Liver (tissue), 9 donors: ENCODE results near the gene PCNT. TPM values are rescaled to one million over a fixed set of nuclear protein-coding genes. Genes with fewer than 3 reads are reported as not detected.

Source experiments
- DNase-seq: peaks from one replicate; pipeline ENCODE4 v3.0.0-alpha.2; 2017; ENCODE audit warnings: low spot score
- H3K27ac ChIP-seq, 2 donors: one replicate each; pipeline ENCODE4 v1.7.0; 2013; ENCODE audit warnings: inconsistent platforms in 2 of 2, low read length in 2 of 2, control low read depth in 1 of 2, low read depth in 1 of 2, mild to moderate bottlenecking in 1 of 2
- H3K27me3 ChIP-seq, 4 donors: one replicate each; pipeline versions ENCODE4 v1.6.1 to v1.7.0; 2013; ENCODE audit warnings: low read length in 3 of 4, inconsistent platforms in 1 of 4, mild to moderate bottlenecking in 1 of 4, moderate library complexity in 1 of 4; ENCODE audit not compliant: control insufficient read depth in 4 of 4, insufficient read depth in 4 of 4
- H3K36me3 ChIP-seq, 4 donors: one replicate each; pipeline versions ENCODE4 v1.6.1 to v1.7.0; 2013; ENCODE audit warnings: low read length in 3 of 4, mild to moderate bottlenecking in 3 of 4, low read depth in 1 of 4, moderate library complexity in 1 of 4; ENCODE audit not compliant: control insufficient read depth in 4 of 4, insufficient read depth in 3 of 4
- H3K4me1 ChIP-seq, 4 donors: one replicate each; pipeline versions ENCODE4 v1.6.1 to v1.7.0; 2013; ENCODE audit warnings: low read length in 3 of 4, mild to moderate bottlenecking in 3 of 4, moderate library complexity in 1 of 4; ENCODE audit not compliant: control insufficient read depth in 4 of 4, insufficient read depth in 4 of 4
- H3K4me3 ChIP-seq, 3 donors: one replicate each; pipeline versions ENCODE4 v1.6.1 to v1.7.0; 2013; ENCODE audit warnings: low read length in 3 of 3, control low read depth in 1 of 3, low read depth in 1 of 3, mild to moderate bottlenecking in 1 of 3
- H3K9ac ChIP-seq, 2 donors: one replicate each; pipeline ENCODE4 v1.7.0; 2013; ENCODE audit warnings: low read length in 2 of 2, mild to moderate bottlenecking in 2 of 2, moderate library complexity in 2 of 2, control low read depth in 1 of 2, low read depth in 1 of 2
- H3K9me3 ChIP-seq, 4 donors: one replicate each; pipeline versions ENCODE4 v1.6.1 to v1.7.0; 2013; ENCODE audit warnings: low read length in 3 of 4; ENCODE audit not compliant: control insufficient read depth in 4 of 4
- ATF3 ChIP-seq: IDR thresholded peaks from 2 replicates; pipeline ENCODE4 v1.6.1; 2016; ENCODE audit warnings: antibody characterized with exemption
- CTCF ChIP-seq: fragments of 150-350 bp; IDR thresholded peaks from 2 replicates; pipeline ENCODE4 v1.5.1; 2017; ENCODE audit warnings: improper control_type of control experiment, low read depth, low read length; ENCODE audit not compliant: missing input control
- EGR1 ChIP-seq, 2 donors: IDR thresholded peaks; 2 replicates each; pipeline ENCODE4 v1.6.1; 2016 to 2018; ENCODE audit warnings: antibody characterized with exemption in 2 of 2, low read depth in 2 of 2
- FOXA1 ChIP-seq: IDR thresholded peaks from 2 replicates; pipeline ENCODE4 v1.6.1; 2016; ENCODE audit warnings: antibody characterized with exemption
- FOXA2 ChIP-seq: IDR thresholded peaks from 2 replicates; pipeline ENCODE4 v1.6.1; 2016; ENCODE audit warnings: antibody characterized with exemption
- GABPA ChIP-seq, 2 donors: IDR thresholded peaks in 1 of 2; conservative IDR thresholded peaks in 1 of 2; 2 replicates each; pipeline ENCODE4 v1.6.1; 2016; ENCODE audit warnings: antibody characterized with exemption in 2 of 2, mild to moderate bottlenecking in 1 of 2, moderate library complexity in 1 of 2
- HNF4A ChIP-seq, 2 donors: conservative IDR thresholded peaks; 2 replicates each; pipeline ENCODE4 v1.6.1; 2016; ENCODE audit warnings: antibody characterized with exemption in 2 of 2, mild to moderate bottlenecking in 2 of 2
- HNF4G ChIP-seq: IDR thresholded peaks from 2 replicates; pipeline ENCODE4 v1.6.1; 2016; ENCODE audit warnings: antibody characterized with exemption
- JUND ChIP-seq, 2 donors: IDR thresholded peaks; 2 replicates each; pipeline ENCODE4 v1.6.1; 2016; ENCODE audit warnings: antibody characterized with exemption in 2 of 2
- MAX ChIP-seq: IDR thresholded peaks from 2 replicates; pipeline ENCODE4 v1.6.1; 2016; ENCODE audit warnings: antibody characterized with exemption
- NR2F2 ChIP-seq: IDR thresholded peaks from 2 replicates; pipeline ENCODE4 v1.6.1; 2016; ENCODE audit warnings: antibody characterized with exemption
- RAD21 ChIP-seq, 2 donors: IDR thresholded peaks; 2 replicates each; pipeline ENCODE4 v1.6.1; 2016; ENCODE audit warnings: antibody characterized with exemption in 2 of 2, mild to moderate bottlenecking in 2 of 2
- REST ChIP-seq: IDR thresholded peaks from 2 replicates; pipeline ENCODE4 v1.6.1; 2016; ENCODE audit warnings: antibody characterized with exemption, mild to moderate bottlenecking
- RXRA ChIP-seq, 2 donors: IDR thresholded peaks; 2 replicates each; pipeline ENCODE4 v1.6.1; 2017 to 2018; ENCODE audit warnings: antibody characterized with exemption in 2 of 2, mild to moderate bottlenecking in 1 of 2
- SP1 ChIP-seq: IDR thresholded peaks from 2 replicates; pipeline ENCODE4 v1.6.1; 2018; ENCODE audit warnings: antibody characterized with exemption, mild to moderate bottlenecking
- TAF1 ChIP-seq: conservative IDR thresholded peaks from 2 replicates; pipeline ENCODE4 v1.6.1; 2016; ENCODE audit warnings: antibody characterized with exemption, mild to moderate bottlenecking
- YY1 ChIP-seq: IDR thresholded peaks from 2 replicates; pipeline ENCODE4 v1.6.1; 2016; ENCODE audit warnings: antibody characterized with exemption, mild to moderate bottlenecking
- ZBTB33 ChIP-seq: IDR thresholded peaks from 2 replicates; pipeline ENCODE4 v1.6.1; 2016; ENCODE audit warnings: antibody characterized with exemption
- WGBS: extraction: QIAGEN DNeasy Blood & Tissue Kit; methylation state at CpG from one replicate; pipeline ENCODE4 v1.1.7; 2013; 5-methylcytosine and 5-hydroxymethylcytosine counted together
- polyA plus RNA-seq, 2 donors: library from polyadenylated mRNA; stranded (reverse) in 1 of 2; unstranded in 1 of 2; fragments of 200-250 nt in 1 of 2; fragments of >200 nt in 1 of 2; fragmentation: Nextera tagmentation in 1 of 2; extraction: Ambion mirVana in 1 of 2; gene quantifications; one replicate each; pipeline versions ENCODE4 v1.2.1 to v1.2.3, GENCODE V29; 2013 to 2015
- total RNA-seq, 2 donors: library from RNA; depleted of rRNA; stranded (reverse); fragments of >200 nt; gene quantifications; one replicate each; pipeline ENCODE4 v1.2.3, GENCODE V29; 2014
- donor health status: healthy.
- donor health status: healthy.
- donor health status: healthy.
- donor health status: healthy.
- donor health status: healthy.

The PCNT gene
- total and polyA plus RNA-seq, 4 donors: 6.7 to 36.8 (median 15.2) TPM

- Histone ChIP-seq H3K9me3 (no peaks in the 10 kb centered on the region), H3K36me3 (peaks cover 5 to 18% (median 12%) of the 10 kb centered on the region in 4 donors), H3K4me3 (no peak overlapping the region), H3K9ac (no peak overlapping the region), H3K27ac (no peak overlapping the region), H3K4me1 (no peaks in the 10 kb centered on the region), H3K27me3 (no peaks in the 10 kb centered on the region)
- 98% methylated on average over 17 of the region's 17 CpGs for WGBS
- no peak for DNase-seq
- TF ChIP-seq HNF4G: no peak
- no peak for TF ChIP-seq NR2F2
- no peak for TF ChIP-seq EGR1 (IDR thresholded peaks at IDR 0.05; ENCODE audit: low read depth in 2 of 2)
- TF ChIP-seq HNF4A (conservative IDR thresholded peaks at IDR 0.05): no peak
- no peak for TF ChIP-seq TAF1
- TF ChIP-seq FOXA1: no peak
- no peak for TF ChIP-seq CTCF
- no peak for TF ChIP-seq RXRA (IDR thresholded peaks at IDR 0.05)
- no peak for TF ChIP-seq ATF3
- TF ChIP-seq FOXA2: no peak
- no peak for TF ChIP-seq JUND (IDR thresholded peaks at IDR 0.05)
- no peak for TF ChIP-seq MAX
- no peak for TF ChIP-seq REST
- TF ChIP-seq YY1: no peak
- no peak for TF ChIP-seq SP1
- TF ChIP-seq ZBTB33: no peak
- TF ChIP-seq RAD21 (IDR thresholded peaks at IDR 0.05): no peak
Observed at GRCh38 chr21:46411236-46411635, 87.3 kb downstream of the PCNT start.

- H3K4me3 ChIP-seq: no peak overlapping the region
- H3K36me3 ChIP-seq: peaks cover 7 to 20% (median 14%) of the 10 kb centered on the region in 4 donors
- H3K9ac ChIP-seq: no peak overlapping the region
- H3K4me1 ChIP-seq: no peaks in the 10 kb centered on the region
- DNase-seq: no peak
- no peaks in the 10 kb centered on the region for H3K9me3 ChIP-seq
- H3K27ac ChIP-seq: no peak overlapping the region
- H3K27me3 ChIP-seq: no peaks in the 10 kb centered on the region
- no peak for TF ChIP-seq HNF4A (conservative IDR thresholded peaks at IDR 0.05)
- TF ChIP-seq TAF1: no peak
- no peak for TF ChIP-seq ZBTB33
- TF ChIP-seq YY1: no peak
- no peak for TF ChIP-seq GABPA (IDR thresholded peaks at IDR 0.05 in 1 of 2, conservative IDR thresholded peaks at IDR 0.05 in 1 of 2)
- TF ChIP-seq REST: no peak
- no peak for TF ChIP-seq NR2F2
- TF ChIP-seq HNF4G: no peak
- no peak for TF ChIP-seq RXRA (IDR thresholded peaks at IDR 0.05)
- 97% methylated on average over 31 of the region's 31 CpGs for WGBS
Observed at GRCh38 chr21:46411691-46412090, 87.7 kb downstream of the PCNT start.
